Loucy (cell line): ENCODE results near the gene WBP11.
"Not testable (repeated sequence)": the region's sequence is repeated elsewhere in the genome, so short reads cannot be mapped to it uniquely, and the experiment has no call there.

Experiments
- H2AFZ ChIP-seq: fragments of 200-600 bp; sonication (generic); 2 replicates; pipeline ENCODE4 v1.6.0; 2016; ENCODE audit warnings: antibody characterized with exemption, mild to moderate bottlenecking, low read length, moderate library complexity
- H3F3A ChIP-seq: fragments of 200-600 bp; 2 replicates; pipeline ENCODE4 v1.6.0; 2016; ENCODE audit warnings: antibody characterized with exemption, low read depth, mild to moderate bottlenecking
- H3K27me3 ChIP-seq: fragments of 200-600 bp; sonication (generic); 2 replicates; pipeline ENCODE4 v1.6.1; 2014; ENCODE audit warnings: low read length, mild to moderate bottlenecking; ENCODE audit not compliant: insufficient read depth, poor library complexity, severe bottlenecking
- H3K36me3 ChIP-seq: fragments of 200-600 bp; sonication (generic); 2 replicates; pipeline ENCODE4 v1.6.1; 2016; ENCODE audit warnings: low read length; ENCODE audit not compliant: insufficient read depth
- H3K4me1 ChIP-seq: fragments of 200-600 bp; sonication (generic); 2 replicates; pipeline ENCODE4 v1.5.1; 2014; ENCODE audit warnings: low read length, mild to moderate bottlenecking; ENCODE audit not compliant: insufficient read depth, poor library complexity, severe bottlenecking
- H3K4me2 ChIP-seq: fragments of 200-600 bp; sonication (generic); 2 replicates; pipeline ENCODE4 v1.6.0; 2014; ENCODE audit warnings: antibody characterized with exemption, low read length, low read depth, mild to moderate bottlenecking; ENCODE audit not compliant: poor library complexity, severe bottlenecking
- H3K4me3 ChIP-seq: fragments of 200-600 bp; sonication (generic); 2 replicates; pipeline ENCODE4 v1.5.1; 2014; ENCODE audit warnings: low read length, mild to moderate bottlenecking, mixed read lengths; ENCODE audit not compliant: poor library complexity, severe bottlenecking
- H3K79me2 ChIP-seq: fragments of 200-600 bp; sonication (generic); 2 replicates; pipeline ENCODE4 v1.6.1; 2014; ENCODE audit warnings: low read length; ENCODE audit not compliant: insufficient read depth
- H3K9ac ChIP-seq: fragments of 200-600 bp; sonication (generic); 2 replicates; pipeline ENCODE4 v1.6.0; 2014; ENCODE audit warnings: mild to moderate bottlenecking, low read depth, low read length, moderate library complexity; ENCODE audit not compliant: poor library complexity, severe bottlenecking
- H3K9me2 ChIP-seq: fragments of 200-600 bp; sonication (generic); replicated peaks from 2 replicates; pipeline ENCODE4 v1.6.1; 2016; ENCODE audit warnings: low read depth, low read length, mixed read lengths
- H3K9me3 ChIP-seq: fragments of 200-600 bp; sonication (generic); 2 replicates; pipeline ENCODE4 v1.6.1; 2014; ENCODE audit warnings: mild to moderate bottlenecking, antibody characterized with exemption, low read length, low read depth; ENCODE audit not compliant: insufficient read depth
- H4K20me1 ChIP-seq: fragments of 200-600 bp; sonication (generic); 2 replicates; pipeline ENCODE4 v1.6.0; 2014; ENCODE audit warnings: antibody characterized with exemption, low read length, mild to moderate bottlenecking; ENCODE audit not compliant: insufficient read depth, poor library complexity, severe bottlenecking
- EZH2phosphoT487 ChIP-seq: fragments of 200-600 bp; IDR thresholded peaks from 2 replicates; pipeline ENCODE4 v1.6.1; 2018; ENCODE audit warnings: antibody characterized with exemption, mild to moderate bottlenecking, moderate library complexity, borderline replicate concordance
- TF ChIP-seq, protein P1 (sequence below): fragments of 200-600 bp; sonication (generic); conservative IDR thresholded peaks from 2 replicates; pipeline ENCODE4 v1.5.1; 2014; ENCODE audit warnings: mild to moderate bottlenecking, antibody characterized with exemption, low read length

WBP11 gene

DNA sequence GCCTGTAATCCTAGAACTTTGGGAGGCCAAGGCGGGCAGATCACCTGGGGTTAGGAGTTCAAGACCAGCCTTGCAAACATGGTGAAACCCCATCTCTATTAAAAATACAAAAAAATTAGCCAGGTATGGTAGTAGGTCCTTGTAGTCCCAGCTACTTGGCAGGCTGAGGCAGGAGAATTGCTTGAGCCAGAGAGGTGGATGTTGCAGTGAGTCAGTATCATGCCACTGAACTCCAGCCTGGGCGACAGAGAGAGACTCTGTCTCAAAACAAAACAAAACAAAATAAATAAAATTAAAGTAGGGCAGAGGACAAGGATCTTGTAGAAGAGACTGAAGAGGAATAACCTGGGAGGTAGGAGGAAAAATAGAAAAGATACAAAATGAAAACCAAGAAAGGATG lies 61.3 kb downstream of the WBP11 start:
- Histone ChIP-seq H3F3A (no peaks in the 10 kb centered on the region), H3K4me1 (no peaks in the 10 kb centered on the region), H3K79me2 (no peaks in the 10 kb centered on the region), H2AFZ (no peak overlapping the region), H4K20me1 (no peaks in the 10 kb centered on the region), H3K4me2 (no peak overlapping the region), H3K9me3 (no peaks in the 10 kb centered on the region), H3K4me3 (no peak overlapping the region), H3K27me3 (no peaks in the 10 kb centered on the region), H3K9me2 (no peaks in the 10 kb centered on the region), H3K9ac (no peak overlapping the region), H3K36me3 (no peaks in the 10 kb centered on the region)
- no peak for TF ChIP-seq EZH2phosphoT487
- TF ChIP-seq, protein P1, sequence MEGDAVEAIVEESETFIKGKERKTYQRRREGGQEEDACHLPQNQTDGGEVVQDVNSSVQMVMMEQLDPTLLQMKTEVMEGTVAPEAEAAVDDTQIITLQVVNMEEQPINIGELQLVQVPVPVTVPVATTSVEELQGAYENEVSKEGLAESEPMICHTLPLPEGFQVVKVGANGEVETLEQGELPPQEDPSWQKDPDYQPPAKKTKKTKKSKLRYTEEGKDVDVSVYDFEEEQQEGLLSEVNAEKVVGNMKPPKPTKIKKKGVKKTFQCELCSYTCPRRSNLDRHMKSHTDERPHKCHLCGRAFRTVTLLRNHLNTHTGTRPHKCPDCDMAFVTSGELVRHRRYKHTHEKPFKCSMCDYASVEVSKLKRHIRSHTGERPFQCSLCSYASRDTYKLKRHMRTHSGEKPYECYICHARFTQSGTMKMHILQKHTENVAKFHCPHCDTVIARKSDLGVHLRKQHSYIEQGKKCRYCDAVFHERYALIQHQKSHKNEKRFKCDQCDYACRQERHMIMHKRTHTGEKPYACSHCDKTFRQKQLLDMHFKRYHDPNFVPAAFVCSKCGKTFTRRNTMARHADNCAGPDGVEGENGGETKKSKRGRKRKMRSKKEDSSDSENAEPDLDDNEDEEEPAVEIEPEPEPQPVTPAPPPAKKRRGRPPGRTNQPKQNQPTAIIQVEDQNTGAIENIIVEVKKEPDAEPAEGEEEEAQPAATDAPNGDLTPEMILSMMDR: no peak

DNA sequence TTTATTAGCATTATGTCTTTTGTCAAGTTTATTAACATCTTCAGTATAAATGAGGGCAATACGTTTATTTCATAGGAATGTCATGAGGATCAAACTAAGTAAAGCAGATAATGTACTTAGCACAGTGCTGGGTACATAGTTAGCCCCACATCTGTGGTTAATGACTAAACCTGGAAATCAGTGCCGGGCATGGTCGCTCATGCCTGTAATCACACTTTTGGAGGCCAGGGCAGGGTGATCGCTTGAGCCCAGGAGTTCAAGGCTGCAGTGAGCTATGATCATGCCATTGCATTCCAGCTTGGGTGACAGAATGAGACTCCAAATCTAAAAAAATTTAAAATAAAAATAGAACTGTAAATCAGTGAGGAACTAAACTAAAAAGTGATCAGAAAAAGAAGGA lies 62.1 kb downstream of the WBP11 start:
- no peaks in the 10 kb centered on the region for H3F3A ChIP-seq
- no peaks in the 10 kb centered on the region for H3K27me3 ChIP-seq
- H2AFZ ChIP-seq: no peak overlapping the region
- H3K36me3 ChIP-seq: no peaks in the 10 kb centered on the region
- H3K79me2 ChIP-seq: no peaks in the 10 kb centered on the region
- no peaks in the 10 kb centered on the region for H3K9me3 ChIP-seq
- no peaks in the 10 kb centered on the region for H3K9me2 ChIP-seq
- no peak overlapping the region for H3K4me3 ChIP-seq
- no peak overlapping the region for H3K4me2 ChIP-seq
- no peaks in the 10 kb centered on the region for H3K4me1 ChIP-seq
- TF ChIP-seq, protein P1: no peak
- TF ChIP-seq EZH2phosphoT487: no peak
- H3K9ac ChIP-seq: no peak overlapping the region
- no peaks in the 10 kb centered on the region for H4K20me1 ChIP-seq

DNA sequence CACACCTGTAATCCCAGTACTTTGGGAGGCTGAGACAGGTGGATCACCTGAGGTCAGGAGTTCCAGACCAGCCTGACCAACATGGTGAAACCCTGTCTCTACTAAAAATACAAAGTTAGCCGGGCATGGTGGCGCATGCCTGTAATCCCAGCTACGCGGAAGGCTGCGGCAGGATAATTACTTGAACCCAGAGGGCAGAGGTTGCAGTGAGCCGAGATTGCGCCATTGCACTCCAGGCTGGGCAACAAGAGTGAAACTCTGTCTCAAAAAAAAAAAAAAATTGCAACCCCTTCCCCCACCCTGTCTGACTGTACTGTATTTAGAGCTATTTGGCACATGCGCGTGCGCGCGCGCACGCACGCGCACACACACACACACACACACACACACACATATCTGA lies 66.8 kb downstream of the WBP11 start:
- H4K20me1 ChIP-seq, H3K4me2 ChIP-seq, H3F3A ChIP-seq, H3K9ac ChIP-seq, H3K4me3 ChIP-seq, H2AFZ ChIP-seq, H3K36me3 ChIP-seq, H3K4me1 ChIP-seq, H3K27me3 ChIP-seq, H3K79me2 ChIP-seq, H3K9me2 ChIP-seq, H3K9me3 ChIP-seq: not testable (repeated sequence)
